SK-N-SH (cell line): ENCODE data around the gene MAPK8IP1. TPM values are rescaled to one million over a fixed set of nuclear protein-coding genes. Genes with fewer than 3 reads are reported as not detected.

Source experiments
- CTCF ChIA-PET: fragments of 300-600, 350-600 bp; formaldehyde crosslinking; extraction: SDS; loops from one replicate; lab custom pipeline; 2021; lab: Yijun Ruan, JAX
- POLR2A ChIA-PET: fragments of 350-600 bp; sonication (Branson Sonifier 250); formaldehyde crosslinking; extraction: SDS; loops from one replicate; lab custom pipeline; 2020; ENCODE audit warnings: antibody characterized with exemption, inconsistent platforms; lab: Yijun Ruan, JAX
- DNase-seq: peaks from one replicate; pipeline ENCODE4 v3.0.0; 2012
- H2AFZ ChIP-seq: fragments of 200-600 bp; sonication (generic); 2 replicates; pipeline ENCODE4 v1.8.1; 2016; ENCODE audit warnings: antibody characterized with exemption, mild to moderate bottlenecking, low read depth
- H3F3A ChIP-seq: fragments of 200-600 bp; sonication (generic); replicated peaks from 2 replicates; pipeline ENCODE3; 2016; ENCODE audit warnings: antibody characterized with exemption, mild to moderate bottlenecking; ENCODE audit not compliant: insufficient read depth
- H3K27ac ChIP-seq, 2 experiments: fragments of 200-500 bp in 1 of 2; fragments of 200-600 bp in 1 of 2; sonication (Bioruptor generic) in 1 of 2; sonication (generic), shearing (Covaris generic) in 1 of 2; 2 replicates each; pipeline versions ENCODE4 v1.5.1 to v1.6.1; 2014 to 2016; ENCODE audit warnings: low read depth in 2 of 2, inconsistent platforms in 1 of 2, low read length in 1 of 2, mild to moderate bottlenecking in 1 of 2, mixed read lengths in 1 of 2
- H3K27me3 ChIP-seq: fragments of 200-600 bp; sonication (generic), shearing (Covaris generic); 2 replicates; pipeline ENCODE4 v1.6.1; 2016; ENCODE audit warnings: mixed run types; ENCODE audit not compliant: insufficient read depth
- H3K36me3 ChIP-seq, 2 experiments: fragments of 200-500 bp in 1 of 2; fragments of 200-600 bp in 1 of 2; sonication (Bioruptor generic) in 1 of 2; sonication (generic) in 1 of 2; replicated peaks in 1 of 2; 2 replicates each; pipeline versions ENCODE3 to v1.5.1; 2014 to 2016; ENCODE audit warnings: low read length in 1 of 2, mild to moderate bottlenecking in 1 of 2; ENCODE audit not compliant: insufficient read depth in 2 of 2, control insufficient read depth in 1 of 2
- H3K4me1 ChIP-seq, 2 experiments: fragments of 200-500 bp in 1 of 2; fragments of 200-600 bp in 1 of 2; sonication (Bioruptor generic) in 1 of 2; sonication (generic), shearing (Covaris generic) in 1 of 2; 2 replicates each; pipeline versions ENCODE4 v1.5.1 to v1.6.1; 2014 to 2016; ENCODE audit warnings: low read depth in 1 of 2, low read length in 1 of 2, mixed run types in 1 of 2; ENCODE audit not compliant: insufficient read depth in 2 of 2, control insufficient read depth in 1 of 2
- H3K4me2 ChIP-seq: fragments of 200-600 bp; sonication (generic), shearing (Covaris generic); 2 replicates; pipeline ENCODE4 v1.6.1; 2017; ENCODE audit warnings: mixed run types
- H3K4me3 ChIP-seq, 2 experiments: fragments of 200-500 bp in 1 of 2; fragments of 200-600 bp in 1 of 2; sonication (Bioruptor generic) in 1 of 2; sonication (generic), shearing (Covaris generic) in 1 of 2; 2 replicates each; pipeline versions ENCODE4 v1.5.1 to v1.8.1; 2014 to 2016; ENCODE audit warnings: low read depth in 2 of 2, inconsistent platforms in 1 of 2, low read length in 1 of 2, mild to moderate bottlenecking in 1 of 2, mixed read lengths in 1 of 2, moderate library complexity in 1 of 2
- H3K79me2 ChIP-seq: fragments of 200-600 bp; sonication (generic); 2 replicates; pipeline ENCODE4 v1.8.1; 2017; ENCODE audit warnings: mild to moderate bottlenecking; ENCODE audit not compliant: insufficient read depth
- H3K9ac ChIP-seq: fragments of 200-600 bp; sonication (generic); 2 replicates; pipeline ENCODE4 v1.6.1; 2017; ENCODE audit warnings: mixed run types
- H3K9me2 ChIP-seq: fragments of 200-600 bp; sonication (generic); 2 replicates; pipeline ENCODE4 v1.6.1; 2017; ENCODE audit warnings: mixed run types
- H3K9me3 ChIP-seq: fragments of 200-600 bp; sonication (generic); 2 replicates; pipeline ENCODE4 v1.6.1; 2017; ENCODE audit warnings: mixed run types, mild to moderate bottlenecking, moderate library complexity
- H4K20me1 ChIP-seq: fragments of 200-600 bp; sonication (generic); 2 replicates; pipeline ENCODE4 v1.6.1; 2017; ENCODE audit warnings: mild to moderate bottlenecking, mixed run types; ENCODE audit not compliant: insufficient read depth
- ELF1 ChIP-seq: IDR thresholded peaks from 2 replicates; pipeline ENCODE4 v1.4.0; 2012
- EP300 ChIP-seq, 2 experiments: IDR thresholded peaks; 2 replicates each; pipeline versions ENCODE4 v1.4.0 to v1.6.1; 2012; ENCODE audit warnings: borderline replicate concordance in 1 of 2, low read depth in 1 of 2, low read length in 1 of 2
- FOSL2 ChIP-seq: IDR thresholded peaks from 2 replicates; pipeline ENCODE4 v1.4.0; 2012; ENCODE audit warnings: low read depth, mild to moderate bottlenecking, moderate library complexity, borderline replicate concordance
- FOXJ3 ChIP-seq: sonication (generic); formaldehyde crosslinking; IDR thresholded peaks from 2 replicates; pipeline ENCODE4 v1.5.1; 2020; ENCODE audit warnings: mild to moderate bottlenecking, missing genetic modification reagents
- GABPA ChIP-seq: IDR thresholded peaks from 2 replicates; pipeline ENCODE4 v1.4.0; 2012; ENCODE audit warnings: low read depth, mild to moderate bottlenecking
- GATA2 ChIP-seq: sonication (generic); formaldehyde crosslinking; IDR thresholded peaks from 2 replicates; pipeline ENCODE4 v1.5.0; 2020; ENCODE audit warnings: mild to moderate bottlenecking, missing genetic modification reagents
- JUND ChIP-seq: IDR thresholded peaks from 2 replicates; pipeline ENCODE4 v1.4.0; 2012
- MXI1 ChIP-seq: IDR thresholded peaks from 2 replicates; pipeline ENCODE4 v1.6.1; 2012; ENCODE audit warnings: mild to moderate bottlenecking, low read depth, low read length, improper control_type of control experiment
- NFIC ChIP-seq: IDR thresholded peaks from 2 replicates; pipeline ENCODE4 v1.4.0; 2012; ENCODE audit warnings: borderline replicate concordance
- RAD21 ChIP-seq: IDR thresholded peaks from 2 replicates; pipeline ENCODE4 v1.6.1; 2012; ENCODE audit warnings: mild to moderate bottlenecking, low read length
- WGBS: methylation state at CpG from one replicate; pipeline ENCODE4 v1.1.6; 2017; ENCODE audit warnings: low lambda C conversion rate; 5-methylcytosine and 5-hydroxymethylcytosine counted together
- polyA plus RNA-seq, 3 experiments: library from polyadenylated mRNA; depleted of rRNA; stranded (reverse); fragments of >200 nt; gene quantifications; 2 replicates each; pipeline ENCODE4 v1.2.3, GENCODE V29; 2012
- TF ChIP-seq, protein P1 (sequence below): fragments of 150-350 bp; IDR thresholded peaks from 2 replicates; pipeline ENCODE4 v1.6.1; 2016; ENCODE audit warnings: mild to moderate bottlenecking, low read depth, low read length
- TF ChIP-seq, protein P2 (sequence below): fragments of 200-600 bp; sonication (generic); IDR thresholded peaks from 2 replicates; pipeline ENCODE4 v1.6.1; 2017; ENCODE audit warnings: antibody characterized with exemption, mild to moderate bottlenecking, moderate library complexity
- TF ChIP-seq, protein P3 (sequence below): fragments of 150-350 bp; IDR thresholded peaks from 2 replicates; pipeline ENCODE4 v1.6.1; 2017; ENCODE audit warnings: antibody characterized with exemption, low read length, low read depth, borderline replicate concordance
- TF ChIP-seq, protein P4 (sequence below): IDR thresholded peaks from 2 replicates; pipeline ENCODE4; 2012
- TF ChIP-seq, protein P5 (sequence below): IDR thresholded peaks from 2 replicates; pipeline ENCODE4 v1.4.0; 2012; ENCODE audit warnings: low read depth, borderline replicate concordance
- TF ChIP-seq, protein P6 (sequence below): IDR thresholded peaks from 2 replicates; pipeline ENCODE4 v1.6.1; 2012; ENCODE audit warnings: mild to moderate bottlenecking, low read depth, low read length, moderate library complexity

Gene MAPK8IP1
- polyA plus RNA-seq, 1 of the 3 experiments (the other 2 are of a cell fraction) = 12.5 TPM

DNA sequence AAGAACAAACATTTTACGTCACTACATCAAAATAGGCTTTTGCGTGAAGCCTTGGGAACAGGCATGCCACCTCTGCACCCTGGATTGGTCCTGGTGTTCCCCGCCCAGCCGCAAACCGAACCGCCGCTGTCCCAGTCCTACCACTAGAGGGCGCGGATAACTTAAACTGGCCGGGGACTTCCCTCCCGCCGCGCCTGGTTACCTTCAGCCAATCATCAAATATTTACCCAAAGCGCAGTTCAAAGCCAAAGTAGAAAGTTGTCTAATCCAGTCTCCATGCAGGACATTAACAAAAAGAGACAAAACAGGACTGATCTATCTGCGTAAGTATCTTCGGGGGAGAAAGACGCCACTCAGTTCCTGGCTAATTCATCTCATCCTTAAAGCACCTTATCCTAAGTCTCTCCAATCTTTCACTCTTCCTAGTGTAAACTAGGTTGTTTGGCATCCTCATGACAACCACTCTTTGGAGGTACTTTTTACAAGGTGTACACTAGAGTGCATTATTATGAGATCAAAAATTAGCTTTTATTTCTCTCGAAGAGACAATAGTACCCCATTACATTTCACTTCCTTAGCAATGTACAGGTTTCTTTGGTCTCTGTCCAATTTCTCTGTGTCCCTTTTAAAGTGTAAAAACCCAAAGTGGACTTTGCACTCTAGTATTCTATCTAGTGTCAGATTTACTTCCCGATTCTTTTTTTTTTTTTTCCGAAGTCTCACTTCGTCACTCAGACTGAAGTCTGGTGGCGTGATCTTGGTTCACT lies 42.1 kb upstream of the MAPK8IP1 start (continued):
- TF ChIP-seq GATA2 (CRISPR knock-in tag) (no peak), EP300 (IDR thresholded peaks at IDR 0.05; ENCODE audit: borderline replicate concordance in 1 of 2, low read depth in 1 of 2, low read length in 1 of 2) (no peak), NFIC (no peak), RAD21 (peak; percentile 80), ELF1 (no peak), JUND (no peak), FOXJ3 (CRISPR knock-in tag) (no peak), MXI1 (peak; percentile 62)
- TF ChIP-seq, protein P1, sequence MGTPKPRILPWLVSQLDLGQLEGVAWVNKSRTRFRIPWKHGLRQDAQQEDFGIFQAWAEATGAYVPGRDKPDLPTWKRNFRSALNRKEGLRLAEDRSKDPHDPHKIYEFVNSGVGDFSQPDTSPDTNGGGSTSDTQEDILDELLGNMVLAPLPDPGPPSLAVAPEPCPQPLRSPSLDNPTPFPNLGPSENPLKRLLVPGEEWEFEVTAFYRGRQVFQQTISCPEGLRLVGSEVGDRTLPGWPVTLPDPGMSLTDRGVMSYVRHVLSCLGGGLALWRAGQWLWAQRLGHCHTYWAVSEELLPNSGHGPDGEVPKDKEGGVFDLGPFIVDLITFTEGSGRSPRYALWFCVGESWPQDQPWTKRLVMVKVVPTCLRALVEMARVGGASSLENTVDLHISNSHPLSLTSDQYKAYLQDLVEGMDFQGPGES = no peak
- TF ChIP-seq, protein P2, sequence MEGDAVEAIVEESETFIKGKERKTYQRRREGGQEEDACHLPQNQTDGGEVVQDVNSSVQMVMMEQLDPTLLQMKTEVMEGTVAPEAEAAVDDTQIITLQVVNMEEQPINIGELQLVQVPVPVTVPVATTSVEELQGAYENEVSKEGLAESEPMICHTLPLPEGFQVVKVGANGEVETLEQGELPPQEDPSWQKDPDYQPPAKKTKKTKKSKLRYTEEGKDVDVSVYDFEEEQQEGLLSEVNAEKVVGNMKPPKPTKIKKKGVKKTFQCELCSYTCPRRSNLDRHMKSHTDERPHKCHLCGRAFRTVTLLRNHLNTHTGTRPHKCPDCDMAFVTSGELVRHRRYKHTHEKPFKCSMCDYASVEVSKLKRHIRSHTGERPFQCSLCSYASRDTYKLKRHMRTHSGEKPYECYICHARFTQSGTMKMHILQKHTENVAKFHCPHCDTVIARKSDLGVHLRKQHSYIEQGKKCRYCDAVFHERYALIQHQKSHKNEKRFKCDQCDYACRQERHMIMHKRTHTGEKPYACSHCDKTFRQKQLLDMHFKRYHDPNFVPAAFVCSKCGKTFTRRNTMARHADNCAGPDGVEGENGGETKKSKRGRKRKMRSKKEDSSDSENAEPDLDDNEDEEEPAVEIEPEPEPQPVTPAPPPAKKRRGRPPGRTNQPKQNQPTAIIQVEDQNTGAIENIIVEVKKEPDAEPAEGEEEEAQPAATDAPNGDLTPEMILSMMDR = peak; percentile 97
- TF ChIP-seq, protein P3, sequence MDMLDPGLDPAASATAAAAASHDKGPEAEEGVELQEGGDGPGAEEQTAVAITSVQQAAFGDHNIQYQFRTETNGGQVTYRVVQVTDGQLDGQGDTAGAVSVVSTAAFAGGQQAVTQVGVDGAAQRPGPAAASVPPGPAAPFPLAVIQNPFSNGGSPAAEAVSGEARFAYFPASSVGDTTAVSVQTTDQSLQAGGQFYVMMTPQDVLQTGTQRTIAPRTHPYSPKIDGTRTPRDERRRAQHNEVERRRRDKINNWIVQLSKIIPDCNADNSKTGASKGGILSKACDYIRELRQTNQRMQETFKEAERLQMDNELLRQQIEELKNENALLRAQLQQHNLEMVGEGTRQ = no peak
- TF ChIP-seq, protein P4, sequence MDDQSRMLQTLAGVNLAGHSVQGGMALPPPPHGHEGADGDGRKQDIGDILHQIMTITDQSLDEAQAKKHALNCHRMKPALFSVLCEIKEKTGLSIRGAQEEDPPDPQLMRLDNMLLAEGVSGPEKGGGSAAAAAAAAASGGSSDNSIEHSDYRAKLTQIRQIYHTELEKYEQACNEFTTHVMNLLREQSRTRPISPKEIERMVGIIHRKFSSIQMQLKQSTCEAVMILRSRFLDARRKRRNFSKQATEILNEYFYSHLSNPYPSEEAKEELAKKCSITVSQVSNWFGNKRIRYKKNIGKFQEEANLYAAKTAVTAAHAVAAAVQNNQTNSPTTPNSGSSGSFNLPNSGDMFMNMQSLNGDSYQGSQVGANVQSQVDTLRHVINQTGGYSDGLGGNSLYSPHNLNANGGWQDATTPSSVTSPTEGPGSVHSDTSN = no peak
- TF ChIP-seq, all 33 proteins: peak for 7

DNA sequence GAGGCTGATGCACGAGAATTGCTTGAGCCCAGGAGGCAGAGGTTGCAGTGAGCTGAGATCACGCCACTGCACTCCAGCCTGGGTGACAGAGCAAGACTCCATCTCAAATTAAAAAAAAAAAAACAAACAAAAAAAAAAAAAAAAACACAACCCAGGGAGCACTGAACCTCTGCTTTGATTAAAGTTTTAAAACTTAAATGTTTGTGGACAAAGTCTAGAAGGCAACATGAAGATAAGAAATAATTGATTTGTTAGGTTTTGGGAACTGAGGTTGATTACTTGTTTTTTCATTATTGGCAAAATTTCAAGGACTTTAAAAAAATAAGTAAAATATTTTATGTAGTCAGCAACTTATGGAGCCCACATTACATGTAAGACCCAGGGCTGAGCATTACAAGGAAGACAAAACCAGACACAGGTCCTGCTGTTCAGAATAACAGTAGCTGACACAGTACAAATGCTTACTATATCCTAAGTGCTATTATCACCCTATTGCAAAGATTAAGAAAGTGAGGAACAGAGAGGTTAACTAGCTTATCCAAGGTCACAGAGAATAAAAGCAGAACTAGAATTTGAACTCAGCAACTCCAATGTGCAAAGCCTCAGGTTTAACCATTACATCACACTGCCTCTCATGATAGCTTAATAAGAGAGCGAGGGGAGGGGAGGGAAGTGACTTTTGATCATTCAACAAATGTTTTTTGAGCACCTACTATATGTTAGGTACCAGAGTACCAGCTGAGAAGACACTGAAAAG lies 40.5 kb upstream of the MAPK8IP1 start:
- no peak overlapping the region for H3K4me3 ChIP-seq
- no peaks in the 10 kb centered on the region for H3K9me2 ChIP-seq
- no peak overlapping the region for H3K4me2 ChIP-seq
- H3K79me2 ChIP-seq = peaks cover 26% of the 10 kb centered on the region
- no peaks in the 10 kb centered on the region for H3K27me3 ChIP-seq
- H2AFZ ChIP-seq = no peak overlapping the region
- ChIA-PET POLR2A (no interaction called here), CTCF (interaction anchor here (1.3 to 6.5 kb wide), 10 partner anchors 10 to 161 kb away, joined by 3 to 47 read pairs (median 8); no protein-coding TSS in a partner anchor)
- no peak overlapping the region for H3K27ac ChIP-seq
- no peaks in the 10 kb centered on the region for H3F3A ChIP-seq
- H3K36me3 ChIP-seq = no peaks in the 10 kb centered on the region
- DNase-seq = no peak
- 20% methylated on average over 3 of the region's 3 CpGs for WGBS
- no peak overlapping the region for H3K9ac ChIP-seq
- H3K9me3 ChIP-seq = no peaks in the 10 kb centered on the region
- peaks cover 14% of the 10 kb centered on the region for H4K20me1 ChIP-seq
- peaks cover under 1 to 15% of the 10 kb centered on the region in 2 experiments; a peak in 3 of 4 replicates for H3K4me1 ChIP-seq
- TF ChIP-seq, protein P5, sequence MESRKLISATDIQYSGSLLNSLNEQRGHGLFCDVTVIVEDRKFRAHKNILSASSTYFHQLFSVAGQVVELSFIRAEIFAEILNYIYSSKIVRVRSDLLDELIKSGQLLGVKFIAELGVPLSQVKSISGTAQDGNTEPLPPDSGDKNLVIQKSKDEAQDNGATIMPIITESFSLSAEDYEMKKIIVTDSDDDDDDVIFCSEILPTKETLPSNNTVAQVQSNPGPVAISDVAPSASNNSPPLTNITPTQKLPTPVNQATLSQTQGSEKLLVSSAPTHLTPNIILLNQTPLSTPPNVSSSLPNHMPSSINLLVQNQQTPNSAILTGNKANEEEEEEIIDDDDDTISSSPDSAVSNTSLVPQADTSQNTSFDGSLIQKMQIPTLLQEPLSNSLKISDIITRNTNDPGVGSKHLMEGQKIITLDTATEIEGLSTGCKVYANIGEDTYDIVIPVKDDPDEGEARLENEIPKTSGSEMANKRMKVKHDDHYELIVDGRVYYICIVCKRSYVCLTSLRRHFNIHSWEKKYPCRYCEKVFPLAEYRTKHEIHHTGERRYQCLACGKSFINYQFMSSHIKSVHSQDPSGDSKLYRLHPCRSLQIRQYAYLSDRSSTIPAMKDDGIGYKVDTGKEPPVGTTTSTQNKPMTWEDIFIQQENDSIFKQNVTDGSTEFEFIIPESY = no peak
- TF ChIP-seq, protein P1 = no peak
- no peak for TF ChIP-seq GATA2 (CRISPR knock-in tag)
- TF ChIP-seq GABPA = no peak
- TF ChIP-seq FOSL2 = no peak
- TF ChIP-seq, protein P6, sequence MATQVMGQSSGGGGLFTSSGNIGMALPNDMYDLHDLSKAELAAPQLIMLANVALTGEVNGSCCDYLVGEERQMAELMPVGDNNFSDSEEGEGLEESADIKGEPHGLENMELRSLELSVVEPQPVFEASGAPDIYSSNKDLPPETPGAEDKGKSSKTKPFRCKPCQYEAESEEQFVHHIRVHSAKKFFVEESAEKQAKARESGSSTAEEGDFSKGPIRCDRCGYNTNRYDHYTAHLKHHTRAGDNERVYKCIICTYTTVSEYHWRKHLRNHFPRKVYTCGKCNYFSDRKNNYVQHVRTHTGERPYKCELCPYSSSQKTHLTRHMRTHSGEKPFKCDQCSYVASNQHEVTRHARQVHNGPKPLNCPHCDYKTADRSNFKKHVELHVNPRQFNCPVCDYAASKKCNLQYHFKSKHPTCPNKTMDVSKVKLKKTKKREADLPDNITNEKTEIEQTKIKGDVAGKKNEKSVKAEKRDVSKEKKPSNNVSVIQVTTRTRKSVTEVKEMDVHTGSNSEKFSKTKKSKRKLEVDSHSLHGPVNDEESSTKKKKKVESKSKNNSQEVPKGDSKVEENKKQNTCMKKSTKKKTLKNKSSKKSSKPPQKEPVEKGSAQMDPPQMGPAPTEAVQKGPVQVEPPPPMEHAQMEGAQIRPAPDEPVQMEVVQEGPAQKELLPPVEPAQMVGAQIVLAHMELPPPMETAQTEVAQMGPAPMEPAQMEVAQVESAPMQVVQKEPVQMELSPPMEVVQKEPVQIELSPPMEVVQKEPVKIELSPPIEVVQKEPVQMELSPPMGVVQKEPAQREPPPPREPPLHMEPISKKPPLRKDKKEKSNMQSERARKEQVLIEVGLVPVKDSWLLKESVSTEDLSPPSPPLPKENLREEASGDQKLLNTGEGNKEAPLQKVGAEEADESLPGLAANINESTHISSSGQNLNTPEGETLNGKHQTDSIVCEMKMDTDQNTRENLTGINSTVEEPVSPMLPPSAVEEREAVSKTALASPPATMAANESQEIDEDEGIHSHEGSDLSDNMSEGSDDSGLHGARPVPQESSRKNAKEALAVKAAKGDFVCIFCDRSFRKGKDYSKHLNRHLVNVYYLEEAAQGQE = no peak
- TF ChIP-seq ELF1 = no peak
- TF ChIP-seq FOXJ3 (CRISPR knock-in tag) = no peak
